Ovary (tissue), 3 donors: ENCODE results near the gene UBE2QL1.

Experiments used
- EP300 ChIP-seq: sonication (generic); formaldehyde crosslinking; IDR thresholded peaks from one replicate; pipeline ENCODE4 v1.6.1; 2017; ENCODE audit warnings: antibody characterized with exemption
- POLR2A ChIP-seq: fragments of 450-650 bp; IDR thresholded peaks from one replicate; pipeline ENCODE4 v1.6.1; 2017; ENCODE audit warnings: antibody characterized with exemption, mild to moderate bottlenecking, moderate library complexity
- TF ChIP-seq, protein P1 (sequence below), 3 donors: fragments of 450-650 bp in 2 of 3; fragments of 200-600 bp in 1 of 3; IDR thresholded peaks; one replicate each; pipeline versions ENCODE4 v1.5.1 to v1.8.0; 2016 to 2022; ENCODE audit warnings: antibody characterized with exemption in 3 of 3, mild to moderate bottlenecking in 1 of 3
- donor health status: DM: no; HTN: no; CAD: no.

DNA sequence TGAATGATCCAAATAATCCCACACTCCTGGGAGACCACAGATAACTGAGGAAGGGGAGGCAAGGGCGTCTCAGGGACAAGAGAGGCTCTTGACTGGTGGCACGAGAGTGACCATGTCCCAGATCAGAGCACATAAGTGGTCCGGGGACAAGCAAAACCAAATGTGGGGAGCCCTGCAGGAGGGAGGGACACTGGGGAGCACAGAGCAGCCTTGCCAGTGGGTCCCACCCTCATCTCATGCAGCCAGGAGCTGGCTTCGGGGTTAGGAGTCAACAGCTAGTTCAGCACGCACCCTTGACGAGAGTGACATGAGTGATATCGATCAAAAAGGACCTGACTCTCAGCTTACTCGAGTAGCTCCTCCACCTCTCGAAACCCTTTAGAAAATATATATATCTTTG, 16.5 kb upstream of the UBE2QL1 start:
- TF ChIP-seq, protein P1, sequence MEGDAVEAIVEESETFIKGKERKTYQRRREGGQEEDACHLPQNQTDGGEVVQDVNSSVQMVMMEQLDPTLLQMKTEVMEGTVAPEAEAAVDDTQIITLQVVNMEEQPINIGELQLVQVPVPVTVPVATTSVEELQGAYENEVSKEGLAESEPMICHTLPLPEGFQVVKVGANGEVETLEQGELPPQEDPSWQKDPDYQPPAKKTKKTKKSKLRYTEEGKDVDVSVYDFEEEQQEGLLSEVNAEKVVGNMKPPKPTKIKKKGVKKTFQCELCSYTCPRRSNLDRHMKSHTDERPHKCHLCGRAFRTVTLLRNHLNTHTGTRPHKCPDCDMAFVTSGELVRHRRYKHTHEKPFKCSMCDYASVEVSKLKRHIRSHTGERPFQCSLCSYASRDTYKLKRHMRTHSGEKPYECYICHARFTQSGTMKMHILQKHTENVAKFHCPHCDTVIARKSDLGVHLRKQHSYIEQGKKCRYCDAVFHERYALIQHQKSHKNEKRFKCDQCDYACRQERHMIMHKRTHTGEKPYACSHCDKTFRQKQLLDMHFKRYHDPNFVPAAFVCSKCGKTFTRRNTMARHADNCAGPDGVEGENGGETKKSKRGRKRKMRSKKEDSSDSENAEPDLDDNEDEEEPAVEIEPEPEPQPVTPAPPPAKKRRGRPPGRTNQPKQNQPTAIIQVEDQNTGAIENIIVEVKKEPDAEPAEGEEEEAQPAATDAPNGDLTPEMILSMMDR (IDR thresholded peaks at IDR 0.05), result no peak
- TF ChIP-seq EP300, result no peak
- TF ChIP-seq POLR2A, result no peak
